Embryonic facial prominence (tissue), 1 donor: ENCODE data around the gene MRPS11.
"Not testable (repeated sequence)": the region's sequence is repeated elsewhere in the genome, so short reads cannot be mapped to it uniquely, and the experiment has no call there.

Experiments
- DNase-seq: peaks from one replicate; pipeline ENCODE4 v3.0.0-alpha.2; 2016; ENCODE audit errors: extremely low spot score

The MRPS11 gene

DNA sequence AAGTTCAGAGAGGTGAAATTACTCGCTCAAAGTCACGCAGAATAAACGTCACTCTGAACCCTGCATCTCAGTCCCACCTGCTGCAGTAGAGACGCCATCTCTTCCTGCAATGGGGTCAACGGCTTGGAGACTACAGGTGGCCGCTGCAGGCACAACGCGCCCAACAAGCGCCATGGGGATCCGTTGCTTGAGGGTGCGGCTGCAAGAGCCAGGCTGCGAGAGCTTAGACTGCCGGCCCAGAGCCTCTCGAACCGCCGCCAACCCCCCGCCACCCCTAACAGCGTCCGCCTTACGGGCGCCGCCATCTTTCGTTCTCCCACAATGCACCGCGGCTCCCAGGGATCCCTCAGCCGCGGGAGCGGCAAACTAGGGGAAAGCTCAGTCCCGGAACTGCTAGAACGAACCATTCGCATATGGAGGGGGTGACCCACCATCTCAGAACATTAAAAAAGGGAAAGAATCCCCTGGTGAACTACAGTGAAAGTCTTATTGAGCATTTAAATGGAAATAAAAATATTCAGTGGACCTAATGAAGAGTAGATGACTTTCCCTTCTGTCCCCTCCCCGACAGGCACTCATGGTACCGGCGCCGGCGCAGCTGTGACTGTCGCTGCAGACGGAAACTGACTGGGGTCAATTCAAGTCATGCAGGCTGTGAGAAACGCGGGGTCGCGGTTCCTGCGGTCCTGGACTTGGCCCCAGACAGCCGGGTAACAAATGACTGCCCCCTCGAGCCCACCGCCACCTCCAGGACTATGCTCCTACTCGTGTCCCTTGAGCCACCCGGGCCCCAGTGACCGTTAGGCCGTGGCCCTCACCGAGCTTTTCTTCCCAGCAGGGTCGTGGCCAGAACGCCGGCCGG, at the start of gene MRPS11, which contains the start of gene MRPL46:
Gene MRPS11 (plus strand): TSS at position 636 of the 862 bp plus-strand sequence. CDS start 10 bp downstream, at position 646.
Gene MRPL46 (minus strand): TSS at position 316 of the 862 bp plus-strand sequence. CDS start 11 bp downstream, at position 305.
- DNase-seq: peak; percentile 88

DNA sequence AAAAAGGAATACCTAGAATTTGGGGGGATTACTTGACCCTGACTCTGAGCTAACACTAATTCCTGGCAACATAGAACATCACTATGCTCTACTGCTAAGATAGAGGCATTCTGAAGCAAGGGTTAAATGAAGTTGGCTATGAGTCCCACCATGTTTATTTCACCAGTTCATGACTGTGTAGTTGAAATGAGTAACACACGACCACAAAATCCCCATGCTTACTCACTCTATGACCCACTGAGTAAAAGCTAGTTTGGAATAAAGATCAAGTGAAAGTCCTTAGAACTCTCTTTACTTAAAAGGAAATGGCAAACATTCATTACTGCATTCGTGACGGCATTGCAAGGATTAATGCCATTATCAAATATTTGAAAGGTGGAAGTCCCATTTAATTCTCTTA, 47.7 kb upstream of the MRPS11 start:
- no peak for DNase-seq

- no peak for DNase-seq
These were observed 44.2 kb upstream of the MRPS11 start for GRCh38 chr15:88423331-88423730.

DNA sequence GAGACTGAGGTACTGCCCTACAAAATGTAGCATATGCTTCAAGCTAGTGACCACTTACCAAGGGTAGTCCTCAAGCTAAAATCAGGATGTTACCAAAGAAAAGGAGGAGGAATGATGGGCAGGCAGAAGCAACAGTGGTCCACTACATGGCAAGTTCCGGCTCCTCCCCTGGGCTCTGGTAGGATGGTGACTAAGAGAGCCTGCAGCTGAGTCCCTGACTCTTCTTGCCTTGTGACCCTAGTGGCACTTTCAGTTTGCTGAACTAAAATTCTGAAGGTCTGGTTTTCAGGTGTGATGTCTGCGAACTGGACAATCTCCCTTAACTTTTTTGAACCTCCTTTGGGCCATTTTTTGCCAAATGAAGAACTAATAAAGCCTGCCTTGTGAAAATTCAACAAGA, 41.2 kb upstream of the MRPS11 start:
- DNase-seq: no peak

DNA sequence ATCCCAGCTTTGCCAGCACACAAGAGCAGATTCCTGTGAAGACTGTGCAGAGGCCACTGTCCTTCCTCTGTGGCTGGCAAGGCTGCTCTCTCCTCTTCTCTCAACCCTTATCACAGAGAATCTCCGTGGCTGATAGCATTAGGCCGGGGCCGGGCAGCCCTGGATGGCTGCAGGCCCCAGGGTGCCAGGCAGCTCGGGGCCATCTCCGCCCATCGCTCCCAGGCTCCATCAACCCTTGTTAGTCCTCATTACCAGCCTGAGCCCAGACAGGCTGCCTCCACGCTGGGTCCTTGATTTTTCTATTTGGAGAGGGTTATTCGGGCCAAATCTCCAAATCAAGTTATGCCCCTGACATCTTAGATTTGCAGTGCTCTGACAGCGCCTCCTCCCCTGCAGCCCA, 39.5 kb upstream of the MRPS11 start:
- DNase-seq: no peak

GRCh38 chr15:88428805-88429605, 38.5 kb upstream of the MRPS11 start:
- no peak for DNase-seq

DNA sequence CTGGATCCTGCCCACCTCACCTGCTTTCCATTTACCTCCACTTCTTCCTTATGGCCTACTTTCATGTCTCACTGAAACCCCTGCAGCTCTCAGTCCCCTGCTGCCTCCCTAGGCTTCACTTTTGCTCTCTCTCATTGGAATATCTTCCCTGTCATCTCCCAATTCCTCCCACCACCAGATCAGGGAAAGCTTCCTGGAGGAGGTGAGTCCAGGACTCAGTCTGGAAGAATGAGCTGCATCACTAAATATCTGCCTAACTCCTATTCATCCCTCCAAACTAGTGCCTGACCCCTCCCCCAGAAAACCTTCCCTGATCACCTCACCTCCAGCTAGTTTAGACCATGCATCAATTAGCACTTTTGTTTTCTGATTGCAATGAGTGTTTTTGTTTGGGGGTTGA, 37.5 kb upstream of the MRPS11 start:
- DNase-seq: no peak

DNA sequence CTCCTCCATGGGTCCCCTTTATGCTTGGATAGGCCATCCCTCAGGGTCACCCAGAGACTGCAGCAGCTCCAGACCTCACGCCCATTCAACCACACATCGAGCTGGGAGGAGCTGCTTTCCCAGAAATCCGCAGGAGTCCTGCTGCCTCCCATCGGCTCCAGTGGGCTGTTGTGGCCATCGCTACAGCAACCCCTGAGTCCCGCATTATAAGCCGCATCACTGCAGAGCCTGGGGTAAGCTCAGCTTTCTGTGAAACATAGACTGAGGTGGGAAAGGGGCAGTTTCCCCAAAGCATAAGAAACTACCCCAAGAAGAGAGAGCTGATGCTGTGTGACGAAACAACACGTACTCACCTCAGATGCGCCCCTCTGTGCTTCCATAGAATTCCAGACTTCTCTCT, 36.1 kb upstream of the MRPS11 start:
- no peak for DNase-seq

DNA sequence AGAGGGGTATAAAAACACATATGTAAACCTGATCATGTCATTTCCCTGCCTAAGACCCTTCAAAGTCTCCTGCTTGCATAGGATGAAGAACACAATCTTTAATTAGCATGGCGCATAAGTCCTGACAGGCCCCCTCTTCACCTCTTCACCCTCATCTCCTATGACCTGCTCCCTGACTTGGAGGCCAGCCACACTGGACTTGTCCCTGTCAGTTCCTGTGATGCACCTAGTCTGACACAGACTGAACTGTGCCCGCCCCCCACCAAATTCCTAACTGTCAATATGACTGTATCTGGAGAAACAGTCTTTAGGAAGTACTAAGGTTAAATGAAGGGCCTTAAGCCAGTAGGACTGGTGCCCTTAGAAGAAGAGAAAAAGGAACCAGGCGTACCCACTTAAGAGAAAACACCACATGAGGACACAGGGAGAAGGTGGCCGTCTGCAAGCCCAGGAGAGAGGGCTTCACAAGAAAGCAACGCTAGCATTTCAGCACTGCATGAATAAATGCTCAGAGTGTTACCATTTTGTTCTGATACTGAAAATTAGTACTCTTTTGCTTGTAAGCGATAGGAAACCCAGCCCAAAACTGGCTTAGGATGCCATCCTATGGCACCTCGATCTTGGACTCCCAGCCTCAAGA, 34.3 kb upstream of the MRPS11 start:
- no peak for DNase-seq

DNA sequence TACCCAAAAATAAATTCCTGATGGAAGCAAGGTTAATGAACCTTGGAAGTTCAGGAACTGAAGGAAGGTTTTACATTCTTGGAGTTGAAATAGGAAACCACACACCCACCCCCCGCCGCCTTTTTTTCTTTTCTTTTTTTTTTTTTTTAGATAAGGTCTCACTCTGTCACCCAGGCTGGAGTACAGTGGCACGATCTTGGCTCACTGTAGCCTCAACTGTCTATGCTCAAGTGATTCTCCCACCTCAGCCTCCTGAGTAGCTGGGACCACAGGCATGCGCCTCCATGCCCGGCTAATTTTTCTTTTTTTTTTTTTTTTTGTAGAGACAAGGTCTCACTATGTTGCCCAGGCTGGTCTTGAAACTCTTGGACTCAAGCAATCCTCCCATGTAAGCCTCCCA, 33.4 kb upstream of the MRPS11 start:
- DNase-seq: not testable (repeated sequence)

GRCh38 chr15:88438181-88438580, 29.3 kb upstream of the MRPS11 start:
- no peak for DNase-seq

- no peak for DNase-seq
These were observed 27.5 kb upstream of the MRPS11 start for GRCh38 chr15:88440021-88440420.

DNA sequence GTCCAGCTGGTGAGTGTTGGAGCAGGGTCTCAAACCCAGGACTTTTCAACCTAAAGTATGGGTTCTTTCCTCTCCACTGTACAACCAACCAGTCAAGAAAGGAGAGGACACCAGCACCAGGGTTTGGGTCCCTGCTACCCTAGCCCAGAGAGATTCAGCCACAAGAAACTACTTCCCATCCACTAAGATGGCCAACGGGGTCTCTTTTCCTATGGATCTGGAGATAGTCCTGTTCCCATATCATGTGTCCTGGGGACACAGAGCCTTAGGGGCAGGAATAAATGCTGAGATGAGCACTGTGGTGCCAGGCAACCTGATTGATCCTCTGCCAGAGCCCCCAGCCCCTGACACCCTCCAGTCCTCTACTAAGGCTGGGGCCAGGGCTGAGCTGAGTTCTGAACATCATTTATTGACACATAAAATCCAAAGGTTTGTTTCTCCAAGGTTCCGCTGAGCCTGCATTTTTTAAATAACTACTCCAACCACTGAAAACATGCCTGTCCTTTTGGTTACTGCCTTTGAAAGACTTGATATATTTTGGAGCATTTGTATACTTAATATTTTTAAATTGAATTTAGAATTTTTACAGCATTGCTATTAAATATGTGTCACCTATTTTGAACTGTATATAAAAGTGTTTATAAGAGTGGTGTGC, 26.3 kb upstream of the MRPS11 start:
- no peak for DNase-seq

GRCh38 chr15:88447206-88447605, 20.3 kb upstream of the MRPS11 start:
- DNase-seq: no peak

- no peak for DNase-seq
These were observed 19.8 kb upstream of the MRPS11 start for GRCh38 chr15:88447741-88448140.

DNA sequence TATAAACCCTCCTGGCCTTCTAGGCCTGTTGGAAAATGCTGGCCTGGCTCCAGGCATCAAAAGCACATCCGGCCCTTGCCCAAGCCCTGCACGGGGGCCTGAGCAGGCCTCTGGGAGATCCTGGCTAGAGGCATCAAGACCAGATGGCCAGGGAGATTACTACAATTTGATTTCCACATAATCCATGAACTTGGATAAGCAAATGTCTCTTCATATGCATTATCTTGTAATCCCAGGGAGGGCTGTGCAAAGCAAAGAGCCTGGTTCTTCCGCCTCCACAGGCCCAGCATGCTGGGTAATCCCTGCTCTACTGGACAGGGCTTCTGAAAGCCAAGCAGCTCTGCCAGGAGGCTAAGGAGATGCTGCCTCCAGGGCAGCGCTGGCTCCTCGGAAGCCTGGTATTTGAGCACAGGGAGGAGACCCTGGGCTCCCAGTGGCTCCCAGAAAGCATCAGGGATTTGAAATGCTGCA, 18.5 kb upstream of the MRPS11 start:
- no peak for DNase-seq

- no peak for DNase-seq
These were observed 17.9 kb upstream of the MRPS11 start for GRCh38 chr15:88449581-88449980.

DNA sequence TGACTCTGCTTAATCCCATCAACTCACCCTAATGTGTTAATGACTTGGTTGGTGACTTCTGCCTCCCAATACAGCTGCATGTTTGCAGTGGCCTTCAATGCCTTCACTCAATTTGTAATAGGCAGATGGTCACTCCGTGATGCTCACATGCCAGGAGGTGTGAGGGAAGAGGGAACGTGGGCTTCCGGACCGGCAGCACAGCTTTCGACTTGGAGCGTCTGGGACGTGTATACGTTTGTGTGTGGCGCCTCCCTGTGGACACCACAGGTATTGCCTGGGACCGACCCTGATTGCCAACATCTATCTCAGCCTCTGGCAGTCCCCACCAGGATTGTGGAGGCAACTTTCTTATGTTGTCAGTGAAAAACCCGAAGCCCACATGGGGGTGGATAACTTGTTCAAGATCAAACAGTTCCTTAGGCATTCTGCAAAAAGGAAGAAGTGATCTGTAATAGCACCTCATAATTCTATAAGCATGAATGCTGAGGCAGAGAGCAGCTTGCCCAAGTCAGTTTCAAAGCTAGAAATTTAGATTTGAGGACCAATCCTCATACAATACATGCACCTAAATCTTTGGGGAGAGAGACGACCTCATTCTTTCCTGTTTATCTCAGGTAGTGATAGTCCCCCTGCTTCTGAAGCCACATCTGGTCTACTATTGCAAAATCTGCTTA, 17.2 kb upstream of the MRPS11 start:
- DNase-seq: no peak

DNA sequence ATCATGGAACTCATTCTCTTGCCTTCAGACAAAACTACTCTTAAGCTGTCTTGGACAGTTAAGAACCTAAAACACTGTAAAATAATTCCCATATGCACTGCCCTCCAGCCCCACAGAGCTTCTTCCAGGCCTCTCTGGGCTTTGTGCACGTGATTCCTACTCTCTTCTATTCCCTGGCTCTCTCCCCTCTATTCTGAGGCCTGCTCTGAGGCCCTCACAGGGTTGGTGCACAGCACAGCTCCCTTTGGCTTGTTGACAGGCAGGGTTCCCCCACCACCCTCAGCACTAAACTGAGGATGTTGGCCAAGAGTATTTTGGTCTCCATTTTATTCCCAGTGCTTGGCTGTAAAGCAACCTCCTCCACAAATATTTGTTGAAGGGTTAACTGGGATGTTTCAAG, 13.9 kb upstream of the MRPS11 start:
- DNase-seq: no peak

GRCh38 chr15:88454236-88454635, 13.3 kb upstream of the MRPS11 start:
- no peak for DNase-seq
